Upper lobe of right lung (tissue), 1 donor: ENCODE results near the gene PSMA5. TPM values are rescaled to one million over a fixed set of nuclear protein-coding genes. Genes with fewer than 3 reads are reported as not detected.

Source experiments
- ATAC-seq: fragments of 200-7000 bp; cut with Tn5 transposase; one replicate; pipeline ENCODE4 v1.9.1; 2020; ENCODE audit warnings: mild to moderate bottlenecking, moderate library complexity
- DNase-seq: peaks from one replicate; pipeline ENCODE4 v3.0.0-alpha.2; 2020
- H3K27ac ChIP-seq: fragments of 200-600 bp; one replicate; pipeline ENCODE4 v1.8.0; 2022
- H3K27me3 ChIP-seq: fragments of 200-600 bp; one replicate; pipeline ENCODE4 v1.8.0; 2022; ENCODE audit warnings: mild to moderate bottlenecking
- H3K36me3 ChIP-seq: fragments of 200-600 bp; one replicate; pipeline ENCODE4 v1.8.0; 2022
- H3K4me1 ChIP-seq: fragments of 200-600 bp; one replicate; pipeline ENCODE4 v1.8.0; 2022
- H3K4me3 ChIP-seq: fragments of 200-600 bp; one replicate; pipeline ENCODE4 v1.8.0; 2022; ENCODE audit warnings: mild to moderate bottlenecking
- H3K9me3 ChIP-seq: fragments of 200-600 bp; one replicate; pipeline ENCODE4 v1.8.0; 2022
- intact Hi-C: fragments of 100-400 bp; cut with DNase I; formaldehyde crosslinking; loops from one replicate; pipeline ENCODE4 v1.11.0; 2022
- total RNA-seq: library from RNA; stranded (reverse); fragmentation: NEBNext Ultra II Directional; extraction: Animal tissue kit (Norgen Biotek cat#: 25700); gene quantifications from one replicate; pipeline ENCODE4 v1.2.1, GENCODE V29; 2021
- TF ChIP-seq, protein P1 (sequence below): fragments of 200-600 bp; IDR thresholded peaks from one replicate; pipeline ENCODE4 v1.8.0; 2022; ENCODE audit warnings: antibody characterized with exemption
- donor health status: DM: no; HTN: yes; CAD: no; lungs with severe emphysema.

The PSMA5 gene
- total RNA-seq, 1 donor from 2014 or later, result 67.8 TPM

DNA sequence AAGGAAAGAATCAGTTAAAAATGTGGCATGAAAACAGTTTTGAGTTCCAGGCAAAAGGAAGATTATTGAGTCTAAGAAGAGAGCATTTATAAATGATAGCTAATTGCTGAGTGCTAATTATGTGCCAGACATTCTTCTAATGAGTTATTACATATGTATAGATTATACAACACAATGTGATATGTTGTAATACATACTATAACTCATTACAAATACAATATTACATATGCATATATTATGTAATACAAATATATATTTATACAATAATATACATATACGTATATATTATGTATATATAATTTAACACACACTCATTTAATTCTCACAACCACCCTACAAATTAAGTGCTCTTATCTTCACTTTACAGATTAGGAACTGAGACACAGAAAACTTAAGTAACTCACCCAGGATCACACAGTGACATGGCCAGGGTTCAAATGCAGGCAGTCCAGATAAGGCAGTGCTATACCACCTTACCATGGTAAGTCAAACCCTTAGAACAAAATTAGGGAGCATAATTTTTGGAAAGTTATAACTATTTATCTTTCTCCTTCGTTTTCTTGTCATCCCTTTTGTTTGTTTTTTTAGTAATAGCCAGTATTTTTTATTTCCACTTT, 32.5 kb downstream of the PSMA5 start:
- no peaks in the 10 kb centered on the region for H3K9me3 ChIP-seq
- peaks cover 76% of the 10 kb centered on the region for H3K4me1 ChIP-seq
- ATAC-seq, result no peak
- peak overlapping the region; percentile 39 for H3K4me3 ChIP-seq
- H3K36me3 ChIP-seq, result no peaks in the 10 kb centered on the region
- no peaks in the 10 kb centered on the region for H3K27me3 ChIP-seq
- H3K27ac ChIP-seq, result peak overlapping the region; percentile 80
- intact Hi-C loops, result no loop called here
- TF ChIP-seq, protein P1, sequence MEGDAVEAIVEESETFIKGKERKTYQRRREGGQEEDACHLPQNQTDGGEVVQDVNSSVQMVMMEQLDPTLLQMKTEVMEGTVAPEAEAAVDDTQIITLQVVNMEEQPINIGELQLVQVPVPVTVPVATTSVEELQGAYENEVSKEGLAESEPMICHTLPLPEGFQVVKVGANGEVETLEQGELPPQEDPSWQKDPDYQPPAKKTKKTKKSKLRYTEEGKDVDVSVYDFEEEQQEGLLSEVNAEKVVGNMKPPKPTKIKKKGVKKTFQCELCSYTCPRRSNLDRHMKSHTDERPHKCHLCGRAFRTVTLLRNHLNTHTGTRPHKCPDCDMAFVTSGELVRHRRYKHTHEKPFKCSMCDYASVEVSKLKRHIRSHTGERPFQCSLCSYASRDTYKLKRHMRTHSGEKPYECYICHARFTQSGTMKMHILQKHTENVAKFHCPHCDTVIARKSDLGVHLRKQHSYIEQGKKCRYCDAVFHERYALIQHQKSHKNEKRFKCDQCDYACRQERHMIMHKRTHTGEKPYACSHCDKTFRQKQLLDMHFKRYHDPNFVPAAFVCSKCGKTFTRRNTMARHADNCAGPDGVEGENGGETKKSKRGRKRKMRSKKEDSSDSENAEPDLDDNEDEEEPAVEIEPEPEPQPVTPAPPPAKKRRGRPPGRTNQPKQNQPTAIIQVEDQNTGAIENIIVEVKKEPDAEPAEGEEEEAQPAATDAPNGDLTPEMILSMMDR, result no peak
- DNase-seq, result no peak

DNA sequence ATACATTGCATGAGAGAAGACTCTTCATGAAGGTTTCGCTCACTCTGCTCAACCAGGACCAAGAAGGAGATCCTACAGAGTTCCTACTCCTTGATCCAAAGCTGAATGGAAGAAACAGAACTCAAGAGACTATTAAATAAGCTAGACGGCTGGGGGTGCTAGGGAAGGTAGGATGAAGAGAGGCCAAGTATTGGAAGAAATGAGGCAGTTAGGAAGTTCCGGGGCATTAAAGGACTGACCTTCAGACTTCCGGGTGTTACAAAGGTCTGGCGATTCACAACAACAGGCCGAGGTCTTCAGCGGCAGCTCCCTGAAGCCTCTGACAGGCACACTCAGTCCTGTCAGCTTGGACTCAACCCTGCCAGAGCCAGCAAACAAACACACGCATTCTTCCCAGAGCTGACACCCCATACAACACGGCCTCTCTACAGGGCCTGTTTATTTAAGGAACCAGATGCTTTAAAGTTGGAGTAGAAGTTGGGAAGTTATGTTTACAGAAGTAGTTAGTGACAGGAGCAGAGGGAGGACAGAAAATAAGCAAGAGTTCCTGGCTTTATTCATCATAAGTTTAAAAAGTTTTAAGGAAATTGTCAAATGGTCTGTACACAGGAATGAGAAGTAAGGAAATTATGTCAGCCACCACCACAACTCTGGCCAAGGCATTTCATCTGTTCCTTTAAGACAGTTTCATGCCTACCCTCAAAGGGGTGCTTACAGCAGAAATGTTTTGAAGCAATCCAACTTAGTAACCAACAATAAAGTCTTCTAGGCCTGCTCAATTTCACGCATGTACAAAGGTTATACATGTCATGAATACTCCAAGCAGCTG, 33.2 kb downstream of the PSMA5 start:
- Histone ChIP-seq H3K27me3 (no peaks in the 10 kb centered on the region), H3K4me1 (peaks cover 76% of the 10 kb centered on the region), H3K9me3 (no peaks in the 10 kb centered on the region), H3K4me3 (peak overlapping the region; percentile 39), H3K36me3 (no peaks in the 10 kb centered on the region), H3K27ac (peak overlapping the region; percentile 80)
- peak; percentile 76 for ATAC-seq
- DNase-seq, result peak; percentile 81
- TF ChIP-seq, protein P1, result no peak
- intact Hi-C loops, result no loop called here

GRCh38 chr1:109392037-109392787, 34.0 kb downstream of the PSMA5 start:
- peak; percentile 63 for ATAC-seq

DNA sequence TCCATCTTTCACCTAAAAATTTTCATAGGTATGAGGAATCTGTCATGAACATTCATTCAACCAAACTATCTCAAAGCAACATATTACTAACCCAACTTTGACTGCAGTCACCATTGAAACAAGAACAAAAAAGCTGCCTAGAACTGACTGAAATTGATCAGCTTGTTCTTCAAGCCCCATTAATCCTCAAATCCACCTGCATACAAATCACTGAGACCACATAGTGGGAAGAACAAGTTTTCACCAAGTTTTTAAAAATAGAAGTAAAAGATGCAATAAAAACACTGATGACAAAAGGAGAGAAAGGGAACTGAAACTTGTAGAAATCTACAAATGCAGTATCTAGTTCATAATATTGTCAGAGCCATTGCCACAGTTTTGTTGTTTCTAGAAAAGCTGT, 34.6 kb downstream of the PSMA5 start:
- Histone ChIP-seq H3K4me1 (peaks cover 79% of the 10 kb centered on the region), H3K4me3 (peak overlapping the region; percentile 39), H3K27ac (peak overlapping the region; percentile 80), H3K27me3 (no peaks in the 10 kb centered on the region), H3K9me3 (no peaks in the 10 kb centered on the region), H3K36me3 (no peaks in the 10 kb centered on the region)
- DNase-seq, result no peak
- ATAC-seq, result no peak
- TF ChIP-seq, protein P1, result no peak
- intact Hi-C loops, result no loop called here

More at GRCh38 chr1:109392037-109392787, 34.0 kb downstream of the PSMA5 start:
- H3K4me3 ChIP-seq, result peak overlapping the region; percentile 39
- DNase-seq, result no peak
- H3K9me3 ChIP-seq, result no peaks in the 10 kb centered on the region
- peak overlapping the region; percentile 80 for H3K27ac ChIP-seq
- intact Hi-C loops, result no loop called here
- TF ChIP-seq, protein P1, result no peak
- H3K36me3 ChIP-seq, result no peaks in the 10 kb centered on the region
- H3K27me3 ChIP-seq, result no peaks in the 10 kb centered on the region
- peaks cover 79% of the 10 kb centered on the region for H3K4me1 ChIP-seq

DNA sequence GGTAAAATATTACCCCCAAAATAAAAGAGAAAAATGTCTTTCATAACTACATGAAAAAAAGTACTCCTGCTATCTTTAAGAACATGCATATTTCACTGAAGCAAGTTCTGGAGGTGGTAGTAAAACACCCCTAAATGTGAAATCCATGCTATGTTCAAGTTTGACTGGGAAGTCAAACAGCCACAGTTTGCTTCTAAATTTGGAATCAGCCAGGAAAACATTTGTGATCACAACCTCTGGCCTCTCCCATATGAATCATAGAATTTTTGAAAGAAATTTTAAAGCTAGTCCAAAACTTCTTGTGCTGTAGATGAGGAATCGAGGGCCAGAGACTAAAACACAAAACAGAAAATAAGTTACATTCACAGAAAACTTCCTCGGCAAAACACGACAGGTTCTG, 35.1 kb downstream of the PSMA5 start:
- peaks cover 79% of the 10 kb centered on the region for H3K4me1 ChIP-seq
- TF ChIP-seq, protein P1, result no peak

More for the DNA sequence above, 35.1 kb downstream of the PSMA5 start:
- no peaks in the 10 kb centered on the region for H3K36me3 ChIP-seq
- no peaks in the 10 kb centered on the region for H3K9me3 ChIP-seq
- intact Hi-C loops, result no loop called here
- H3K27ac ChIP-seq, result peak overlapping the region; percentile 80
- no peaks in the 10 kb centered on the region for H3K27me3 ChIP-seq
- H3K4me3 ChIP-seq, result peak overlapping the region; percentile 39
- DNase-seq, result no peak
- no peak for ATAC-seq
